ENCODE measurements around the gene SNORC.

DNA sequence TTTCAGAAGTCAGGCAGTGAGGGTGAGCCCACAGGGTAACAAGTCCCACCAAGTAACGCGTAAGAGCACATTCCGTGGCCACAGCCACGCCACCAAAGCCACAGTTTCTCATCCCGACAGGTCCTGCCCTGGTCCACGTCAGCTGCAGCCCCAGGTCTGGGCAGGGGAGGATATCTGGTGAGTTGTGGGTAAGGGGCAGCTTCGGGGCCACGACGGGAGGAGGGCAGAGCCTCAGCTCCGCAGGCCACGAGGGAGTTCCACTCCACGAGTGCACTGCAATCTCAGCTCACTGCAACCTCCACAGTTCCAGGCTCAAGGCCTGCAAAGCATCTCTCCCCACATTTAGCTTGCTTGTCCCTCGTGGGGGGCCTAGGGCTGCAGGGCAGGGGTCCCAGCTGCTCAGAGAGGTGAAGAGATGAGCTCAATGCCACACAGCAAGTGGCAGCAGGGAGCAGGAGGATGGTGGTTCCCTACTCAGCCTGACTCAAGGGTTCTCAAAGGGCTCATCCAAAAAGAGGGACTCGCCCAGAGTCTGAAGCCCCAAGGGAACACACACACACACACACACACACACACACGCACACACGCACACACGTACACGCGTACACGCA, 12.5 kb downstream of the SNORC start:
- TF ChIP-seq ZNF274 (IDR thresholded peaks at IDR 0.05; ENCODE audit: low read depth, low read length) (no peak), YY1 (IDR thresholded peaks at IDR 0.05; ENCODE audit: insufficient read depth, insufficient read length) (no peak)

Data from NT2/D1 (cell line).